OCI-LY7 (cell line): ENCODE data around the gene ASH1L. TPM values are rescaled to one million over a fixed set of nuclear protein-coding genes. Genes with fewer than 3 reads are reported as not detected.
"Not testable (repeated sequence)": the region's sequence is repeated elsewhere in the genome, so short reads cannot be mapped to it uniquely, and the experiment has no call there.

Source experiments
- BruUV-seq: library from RNA; stranded (reverse); fragments of 400-500 nt; replicated peaks from 2 replicates; lab custom pipeline; 2021; lab: Mats Ljungman, UMichigan
- CTCF ChIA-PET: fragments of 300-600 bp; sonication (Branson Sonifier 250); formaldehyde crosslinking; loops from one replicate; lab custom pipeline; 2022; ENCODE audit warnings: antibody characterized with exemption; ENCODE audit not compliant: unreplicated experiment; lab: Charles Lee
- POLR2A ChIA-PET: fragments of 300-600 bp; sonication (Branson Sonifier 250); formaldehyde crosslinking; loops from one replicate; lab custom pipeline; 2022; ENCODE audit warnings: antibody characterized with exemption; lab: Charles Lee
- DNase-seq: peaks from one replicate; pipeline ENCODE4 v3.0.0-alpha.2; 2015; ENCODE audit warnings: low spot score
- H2AFZ ChIP-seq: fragments of 200-600 bp; sonication (generic), shearing (Covaris generic); 2 replicates; pipeline ENCODE4 v1.6.1; 2014; ENCODE audit warnings: mild to moderate bottlenecking, antibody characterized with exemption, low read length, moderate library complexity
- H3K27ac ChIP-seq: fragments of 200-600 bp; sonication (generic); 2 replicates; pipeline ENCODE4 v1.5.1; 2014; ENCODE audit warnings: mixed run types, low read depth, mild to moderate bottlenecking, moderate library complexity, low read length, inconsistent platforms; ENCODE audit not compliant: poor library complexity, severe bottlenecking
- H3K36me3 ChIP-seq: fragments of 200-600 bp; sonication (generic); 2 replicates; pipeline ENCODE4 v1.6.1; 2014; ENCODE audit warnings: mild to moderate bottlenecking, antibody characterized with exemption, low read length, moderate library complexity, mixed read lengths; ENCODE audit not compliant: insufficient read depth
- H3K4me1 ChIP-seq: fragments of 200-600 bp; sonication (generic); 2 replicates; pipeline ENCODE4 v1.5.1; 2014; ENCODE audit warnings: mild to moderate bottlenecking, low read length; ENCODE audit not compliant: insufficient read depth, poor library complexity, severe bottlenecking
- H3K4me2 ChIP-seq: fragments of 200-600 bp; sonication (generic); 2 replicates; pipeline ENCODE4 v1.6.1; 2014; ENCODE audit warnings: mild to moderate bottlenecking, low read length
- H3K4me3 ChIP-seq: fragments of 200-600 bp; sonication (generic); 2 replicates; pipeline ENCODE4 v1.5.1; 2014; ENCODE audit warnings: mild to moderate bottlenecking, low read depth, low read length; ENCODE audit not compliant: poor library complexity, severe bottlenecking
- H3K79me2 ChIP-seq: fragments of 200-600 bp; sonication (generic); 2 replicates; pipeline ENCODE4 v1.6.1; 2016; ENCODE audit warnings: low read depth, mild to moderate bottlenecking, low read length, moderate library complexity, mixed read lengths; ENCODE audit not compliant: insufficient read depth
- H3K9me2 ChIP-seq: fragments of 200-600 bp; sonication (generic); 2 replicates; pipeline ENCODE4 v1.6.1; 2016; ENCODE audit warnings: mild to moderate bottlenecking, low read length, mixed read lengths; ENCODE audit not compliant: insufficient read depth
- H3K9me3 ChIP-seq: fragments of 200-600 bp; sonication (generic); 2 replicates; pipeline ENCODE4 v1.6.1; 2014; ENCODE audit warnings: mild to moderate bottlenecking, mixed run types, low read length, mixed read lengths
- H4K20me1 ChIP-seq: fragments of 200-600 bp; sonication (generic); 2 replicates; pipeline ENCODE4 v1.6.1; 2014; ENCODE audit warnings: mild to moderate bottlenecking, antibody characterized with exemption, low read length, moderate library complexity, mixed read lengths; ENCODE audit not compliant: insufficient read depth
- CTCF ChIP-seq: fragments of 200-600 bp; sonication (generic); conservative IDR thresholded peaks from 2 replicates; pipeline ENCODE4 v1.5.1; 2014; ENCODE audit warnings: mild to moderate bottlenecking, antibody characterized with exemption, low read length, moderate library complexity, mixed read lengths
- EZH2phosphoT487 ChIP-seq: fragments of 200-600 bp; sonication (generic); IDR thresholded peaks from 2 replicates; pipeline ENCODE4 v1.6.1; 2018; ENCODE audit warnings: low read depth, borderline replicate concordance, mild to moderate bottlenecking, mixed run types, antibody characterized with exemption, low read length, moderate library complexity, mixed read lengths
- intact Hi-C: fragments of 100-400 bp; cut with micrococcal nuclease; formaldehyde crosslinking; loops from one replicate; pipeline ENCODE4 v1.10.0; 2022; ENCODE audit not compliant: unreplicated experiment
- total RNA-seq, 2 experiments: library from RNA; depleted of rRNA in 1 of 2; stranded (reverse); fragments of >200 nt in 1 of 2; shearing (Covaris generic) in 1 of 2; gene quantifications; 2 replicates each; pipeline ENCODE4 v1.2.3, GENCODE V29; 2014 to 2022

The ASH1L gene
- total RNA-seq, 2 experiments from 2014 or later: 33.2 to 49.6 TPM

GRCh38 chr1:155574077-155574476, 11.5 kb upstream of the ASH1L start:
- Histone ChIP-seq H3K9me2 (no peaks in the 10 kb centered on the region), H2AFZ (no peak overlapping the region), H3K4me2 (no peak overlapping the region), H3K4me3 (no peak overlapping the region), H3K4me1 (peaks cover 3% of the 10 kb centered on the region), H3K79me2 (peaks cover 32% of the 10 kb centered on the region; the same call in 1 of the 2 replicates), H3K36me3 (peaks cover 29% of the 10 kb centered on the region), H3K9me3 (no peaks in the 10 kb centered on the region), H3K27ac (no peak overlapping the region), H4K20me1 (no peaks in the 10 kb centered on the region)
- intact Hi-C loops: no loop called here
- DNase-seq: no peak
- ChIA-PET CTCF (no interaction called here), POLR2A (interaction anchor here (0.7 kb wide), 1 partner anchor 571 kb away, joined by 3 read pairs; no protein-coding TSS in a partner anchor)
- no TSS peak for BruUV-seq
- TF ChIP-seq CTCF: no peak

DNA sequence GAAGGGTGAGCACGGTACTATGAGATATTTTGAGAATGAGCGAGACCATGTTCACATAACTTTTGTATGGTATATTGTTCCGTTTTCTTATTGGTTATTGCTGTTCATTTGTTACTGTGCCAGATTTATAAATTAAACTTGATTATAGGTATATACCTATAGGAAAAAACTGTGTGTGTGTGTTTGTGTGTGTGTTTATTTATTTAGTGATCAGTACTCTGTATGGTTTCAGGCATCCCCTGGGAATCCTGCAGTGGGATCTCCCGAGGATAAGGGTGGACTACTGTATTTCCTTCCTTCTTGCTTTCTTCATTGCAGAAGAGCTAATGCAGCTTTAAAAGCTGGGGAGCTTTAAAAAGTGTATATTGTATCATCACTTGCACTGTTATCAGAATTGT, 8.0 kb upstream of the ASH1L start:
- Histone ChIP-seq H3K4me2 (no peak overlapping the region), H2AFZ (no peak overlapping the region), H3K9me2 (no peaks in the 10 kb centered on the region), H3K9me3 (no peaks in the 10 kb centered on the region), H3K4me3 (no peak overlapping the region), H4K20me1 (peaks cover 3% of the 10 kb centered on the region; the same call in 1 of the 2 replicates), H3K4me1 (peaks cover 7% of the 10 kb centered on the region), H3K36me3 (peaks cover 57% of the 10 kb centered on the region), H3K27ac (no peak overlapping the region), H3K79me2 (peaks cover 64% of the 10 kb centered on the region)
- POLR2A ChIA-PET: interaction anchor here (1.3 kb wide), 1 partner anchor 232 kb away, joined by 3 read pairs; no protein-coding TSS in a partner anchor
- no TSS peak for BruUV-seq
- CTCF ChIA-PET: no interaction called here
- TF ChIP-seq CTCF: no peak
- TF ChIP-seq EZH2phosphoT487: no peak
- DNase-seq: no peak
- intact Hi-C loops: no loop called here

DNA sequence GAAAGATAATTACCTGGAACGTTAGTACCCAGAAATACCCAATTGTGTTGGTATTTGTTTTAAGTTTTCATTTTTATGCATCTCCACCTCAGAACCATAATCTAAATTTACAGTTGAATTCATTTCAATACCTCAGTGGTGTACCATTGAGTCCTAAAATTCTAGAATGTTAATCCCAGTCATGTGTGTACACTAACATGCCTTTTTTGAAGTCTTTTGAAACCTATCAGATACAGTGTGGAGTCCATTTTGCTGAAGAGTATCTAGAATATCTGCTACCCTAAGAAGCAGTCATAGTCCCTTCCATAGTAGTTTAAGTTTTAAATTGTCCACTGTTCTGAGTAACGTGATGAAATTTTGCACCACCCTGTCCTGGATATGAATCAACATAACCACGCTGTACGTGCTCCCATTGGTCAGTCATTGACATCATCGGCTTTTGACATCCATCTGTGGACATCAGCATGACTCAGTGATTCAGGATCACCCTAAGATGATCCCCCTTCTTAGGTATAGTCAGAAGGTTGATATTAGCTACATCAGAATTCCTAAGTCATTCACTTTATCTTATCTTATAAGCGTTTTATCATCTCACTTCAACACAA, 7.5 kb upstream of the ASH1L start:
- Histone ChIP-seq H3K4me2 (no peak overlapping the region), H3K27ac (no peak overlapping the region), H3K36me3 (peaks cover 62% of the 10 kb centered on the region), H4K20me1 (peaks cover 6% of the 10 kb centered on the region; the same call in 1 of the 2 replicates), H3K9me2 (no peaks in the 10 kb centered on the region), H3K9me3 (no peaks in the 10 kb centered on the region), H3K79me2 (peaks cover 69% of the 10 kb centered on the region), H3K4me1 (peaks cover 9% of the 10 kb centered on the region), H2AFZ (no peak overlapping the region), H3K4me3 (no peak overlapping the region)
- no peak for DNase-seq
- ChIA-PET CTCF (no interaction called here), POLR2A (no interaction called here)
- TF ChIP-seq EZH2phosphoT487: no peak
- no peak for TF ChIP-seq CTCF
- intact Hi-C loops: no loop called here
- TSS peak; percentile 9 for BruUV-seq

DNA sequence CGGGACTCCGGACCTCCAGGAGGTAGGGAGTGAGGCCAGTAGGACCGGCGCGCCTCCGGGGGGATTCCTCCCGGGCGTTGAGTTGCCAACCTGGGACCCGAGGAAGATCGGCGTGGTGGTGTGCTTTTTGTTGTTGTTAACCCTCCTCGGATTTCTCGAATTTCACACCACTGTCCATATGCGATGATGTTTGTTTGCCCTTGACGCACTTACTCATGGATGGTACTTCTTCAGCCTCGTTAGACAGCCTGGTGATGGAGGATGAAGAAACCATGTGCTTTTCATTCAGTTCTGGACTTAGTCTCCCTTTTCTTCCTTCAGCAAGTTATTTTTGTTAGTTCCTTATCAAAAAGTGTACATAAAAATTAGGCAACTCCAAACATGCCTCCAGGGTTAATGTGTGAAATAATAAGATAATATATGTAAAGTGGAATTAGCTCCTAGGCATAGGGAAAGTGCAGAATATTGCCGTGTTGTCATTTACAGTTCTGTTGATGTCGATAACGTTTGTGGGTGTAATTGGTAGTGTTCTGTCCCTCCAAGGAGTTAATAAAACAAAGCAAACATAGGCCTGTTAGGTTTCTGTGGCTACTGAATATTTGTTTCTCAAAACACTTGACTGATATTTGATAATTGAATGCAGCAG, 897 bp upstream of the ASH1L start:
- H3K9me2 ChIP-seq, H3K9me3 ChIP-seq, CTCF ChIA-PET: not testable (repeated sequence)
- Histone ChIP-seq H2AFZ (peak overlapping the region; percentile 38; the same call in 1 of the 2 replicates), H3K27ac (peak overlapping the region; percentile 79), H3K4me1 (peaks cover 30% of the 10 kb centered on the region), H4K20me1 (peaks cover 18% of the 10 kb centered on the region; the same call in 1 of the 2 replicates), H3K4me3 (peak overlapping the region; percentile 86), H3K36me3 (peaks cover 44% of the 10 kb centered on the region), H3K79me2 (peaks cover 85% of the 10 kb centered on the region), H3K4me2 (peak overlapping the region; percentile 83)
- TSS peak; percentile 83 for BruUV-seq
- DNase-seq: peak; percentile 10
- POLR2A ChIA-PET: interaction anchor here (0.6 to 1.2 kb wide), 3 partner anchors 79 to 196 kb away, joined by 3 to 5 read pairs (median 3); no protein-coding TSS in a partner anchor
- intact Hi-C loops: loop anchor here (5.0 kb wide), 1 partner anchor 56 kb away; no protein-coding TSS in a partner anchor
